Measurements from ENCODE around the gene PTRH1. TPM values are rescaled to one million over a fixed set of nuclear protein-coding genes. Genes with fewer than 3 reads are reported as not detected.

PTRH1 gene
- total and polyA plus RNA-seq, 12 donors: 3.4 to 48.8 (median 24.3) TPM

DNA sequence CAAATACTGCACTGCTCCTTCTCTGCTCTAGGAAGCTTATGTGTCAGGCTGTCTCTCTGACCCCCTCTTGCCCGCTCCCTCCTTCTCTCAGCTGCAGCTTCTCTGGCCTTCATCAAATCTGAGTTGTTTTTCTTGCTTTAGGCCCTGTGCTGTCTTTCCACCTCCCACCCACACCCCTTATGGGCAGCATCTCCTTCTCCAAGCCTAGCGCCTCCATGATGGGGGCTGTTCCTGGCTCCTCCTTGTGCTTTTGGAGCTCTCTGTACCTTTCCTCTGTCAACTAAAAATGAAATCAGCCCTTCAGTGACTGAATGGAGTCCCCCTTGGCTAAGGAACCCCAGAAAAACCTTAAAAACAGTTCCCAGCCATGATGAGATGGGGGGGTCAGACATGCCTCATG lies 15.3 kb downstream of the PTRH1 start:
- no peak for DNase-seq
- no peaks in the 10 kb centered on the region for H3K36me3 ChIP-seq (replicated peaks in 1 of 2)
- intact Hi-C loops (cut with DNase I): no loop called here
- TF ChIP-seq CTCF (IDR thresholded peaks at IDR 0.05) (no peak), POLR2A (IDR thresholded peaks at IDR 0.05) (no peak)
- 89 to 100% (median 96%) methylated on average over 2 of the region's 2 CpGs for WGBS, 4 donors
- H3K27me3 ChIP-seq: no peaks in the 10 kb centered on the region
- no peaks in the 10 kb centered on the region for H3K9me3 ChIP-seq (replicated peaks in 1 of 3)
- H3K4me3 ChIP-seq: no peak overlapping the region
- peak overlapping the region in 2 of 5 donors; percentile 87 to 94 for H3K27ac ChIP-seq
- peaks cover 0 to 13% of the 10 kb centered on the region in 2 donors for H3K4me1 ChIP-seq (replicated peaks in 1 of 2)

GRCh38 chr9:127698985-127699670 lies 16.3 kb downstream of the PTRH1 start:
- peak overlapping the region in 1 of 4 donors; percentile 31 for H3K4me3 ChIP-seq
- intact Hi-C loops (cut with DNase I): no loop called here

GRCh38 chr9:127698386-127698785 lies 17.1 kb downstream of the PTRH1 start:
- Histone ChIP-seq H3K36me3 (replicated peaks in 1 of 2) (no peaks in the 10 kb centered on the region), H3K4me1 (replicated peaks in 1 of 2) (peaks cover 0 to 13% of the 10 kb centered on the region in 2 donors), H3K4me3 (no peak overlapping the region), H3K9me3 (replicated peaks in 1 of 3) (no peaks in the 10 kb centered on the region), H3K27ac (peak overlapping the region in 3 of 5 donors; percentile 35 to 94 (median 69)), H3K27me3 (no peaks in the 10 kb centered on the region)
- TF ChIP-seq CTCF (IDR thresholded peaks at IDR 0.05): no peak
- no peak for TF ChIP-seq POLR2A (IDR thresholded peaks at IDR 0.05)
- 69 to 74% (median 72%) methylated on average over 5 of the region's 5 CpGs for WGBS, 4 donors
- intact Hi-C loops (cut with DNase I): no loop called here
- DNase-seq: no peak

More at GRCh38 chr9:127698985-127699670, 16.3 kb downstream of the PTRH1 start:
- WGBS, 4 donors: 10 to 23% (median 12%) methylated on average over 18 to 41 of the region's 41 CpGs
- Histone ChIP-seq H3K9me3 (replicated peaks in 1 of 3) (no peaks in the 10 kb centered on the region), H3K4me1 (replicated peaks in 1 of 2) (peaks cover 0 to 13% of the 10 kb centered on the region in 2 donors), H3K36me3 (replicated peaks in 1 of 2) (no peaks in the 10 kb centered on the region), H3K27ac (peak overlapping the region; percentile 69 to 94 (median 87)), H3K27me3 (no peaks in the 10 kb centered on the region)
- TF ChIP-seq CTCF (IDR thresholded peaks at IDR 0.05) (peak in 5 of 6 experiments; percentile 22 to 64 (median 46)), POLR2A (IDR thresholded peaks at IDR 0.05) (peak in 1 of 2 donors; percentile 67)
- DNase-seq: peak; percentile 97 to 99 (median 99)

DNA sequence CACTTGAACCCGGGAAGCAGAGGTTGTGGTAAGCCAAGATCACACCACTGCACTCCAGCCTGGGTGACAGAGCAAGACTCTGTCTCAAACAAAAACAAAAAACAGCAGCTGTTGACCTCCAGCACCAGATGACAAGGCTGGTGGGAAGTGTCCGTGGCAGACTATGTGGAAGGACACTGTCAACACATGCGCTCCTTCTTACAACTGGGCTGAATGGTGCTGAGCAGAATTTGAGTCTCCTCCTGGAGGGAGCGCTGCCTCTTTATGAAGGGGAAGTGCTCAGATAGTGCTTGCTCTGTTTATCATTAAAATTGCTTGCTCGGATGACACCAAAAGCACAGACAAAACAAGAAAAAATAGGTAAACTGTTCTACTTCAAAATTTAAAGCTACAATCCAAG lies 17.9 kb downstream of the PTRH1 start:
- Histone ChIP-seq H3K4me3 (no peak overlapping the region), H3K27me3 (no peaks in the 10 kb centered on the region), H3K36me3 (replicated peaks in 1 of 2) (no peaks in the 10 kb centered on the region), H3K4me1 (replicated peaks in 1 of 2) (peaks cover 0 to 13% of the 10 kb centered on the region in 2 donors), H3K9me3 (replicated peaks in 1 of 3) (no peaks in the 10 kb centered on the region), H3K27ac (peak overlapping the region in 4 of 5 donors; percentile 32 to 94 (median 40))
- TF ChIP-seq CTCF (IDR thresholded peaks at IDR 0.05) (no peak), POLR2A (IDR thresholded peaks at IDR 0.05) (no peak)
- DNase-seq: peak in 4 of 7 donors; percentile 43 to 64 (median 47)
- 45 to 64% (median 54%) methylated on average over 5 of the region's 5 CpGs for whole genome bisulfite sequencing, 4 donors
- intact Hi-C loops (cut with DNase I): no loop called here

Data from adrenal gland (tissue), 12 donors.